ENCODE data around the gene BCL7A. TPM values are rescaled to one million over a fixed set of nuclear protein-coding genes. Genes with fewer than 3 reads are reported as not detected.
"Not testable (repeated sequence)": the region's sequence is repeated elsewhere in the genome, so short reads cannot be mapped to it uniquely, and the experiment has no call there.

Gene BCL7A
- polyA plus RNA-seq, 2 donors, result 1.0 to 2.1 TPM

DNA sequence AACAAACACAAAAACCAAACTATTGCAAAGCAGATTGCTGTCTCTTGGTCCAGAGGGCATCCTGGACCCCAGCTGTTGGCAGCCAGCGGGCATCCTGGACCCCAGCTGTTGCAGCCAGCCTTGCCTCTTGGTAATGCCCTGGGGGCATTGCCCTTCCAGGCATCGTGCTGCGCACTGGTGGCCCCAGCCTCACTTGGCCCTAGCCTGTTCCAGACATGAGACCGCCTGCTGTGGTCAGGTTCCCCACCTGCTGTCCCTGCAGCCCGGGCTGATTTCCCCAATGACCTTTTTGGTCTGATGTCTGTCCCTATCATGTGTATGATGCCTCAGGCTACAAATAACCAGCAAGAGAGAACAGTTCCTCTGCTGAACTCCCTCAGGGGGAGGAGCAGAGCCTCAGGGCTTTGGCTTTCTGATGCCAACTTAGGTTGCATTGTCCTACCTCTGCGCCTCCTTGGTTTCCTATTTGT is 77.6 kb downstream of the BCL7A start:
- Histone ChIP-seq H3K36me3 (ENCODE audit: control insufficient read depth in 2 of 2, insufficient read depth in 2 of 2, low read length in 1 of 2) (no peaks in the 10 kb centered on the region), H3K4me1 (ENCODE audit: control insufficient read depth in 2 of 2, insufficient read depth in 2 of 2, low read length in 1 of 2) (peaks cover 17 to 38% of the 10 kb centered on the region in 2 donors), H3K4me3 (ENCODE audit: low read depth in 1 of 2, low read length in 2 of 2) (no peak overlapping the region), H3K27ac (ENCODE audit: low read depth in 2 of 2, low read length in 1 of 2) (peak overlapping the region; percentile 8 to 51), H3K27me3 (ENCODE audit: control insufficient read depth in 1 of 2, insufficient read depth in 2 of 2, low read length in 2 of 2) (no peaks in the 10 kb centered on the region), H3K9me3 (ENCODE audit: control insufficient read depth in 2 of 2, insufficient read depth in 1 of 2, low read depth in 1 of 2, low read length in 1 of 2) (no peaks in the 10 kb centered on the region)
- WGBS, 2 donors, result 84 to 89% methylated on average over 6 of the region's 6 CpGs

- Histone ChIP-seq H3K36me3 (ENCODE audit: control insufficient read depth in 2 of 2, insufficient read depth in 2 of 2, low read length in 1 of 2) (no peaks in the 10 kb centered on the region), H3K4me3 (ENCODE audit: low read depth in 1 of 2, low read length in 2 of 2) (no peak overlapping the region), H3K27ac (ENCODE audit: low read depth in 2 of 2, low read length in 1 of 2) (peak overlapping the region in 1 of 2 donors; percentile 8), H3K4me1 (ENCODE audit: control insufficient read depth in 2 of 2, insufficient read depth in 2 of 2, low read length in 1 of 2) (peaks cover 19 to 33% of the 10 kb centered on the region in 2 donors), H3K27me3 (ENCODE audit: control insufficient read depth in 1 of 2, insufficient read depth in 2 of 2, low read length in 2 of 2) (no peaks in the 10 kb centered on the region), H3K9me3 (ENCODE audit: control insufficient read depth in 2 of 2, insufficient read depth in 1 of 2, low read depth in 1 of 2, low read length in 1 of 2) (no peaks in the 10 kb centered on the region)
- WGBS, 2 donors, result 41 to 53% methylated on average over 3 of the region's 3 CpGs
These were observed 78.2 kb downstream of the BCL7A start for GRCh38 chr12:122099856-122100255.

- H3K27me3 ChIP-seq (ENCODE audit: control insufficient read depth in 1 of 2, insufficient read depth in 2 of 2, low read length in 2 of 2), result no peaks in the 10 kb centered on the region
- H3K27ac ChIP-seq (ENCODE audit: low read depth in 2 of 2, low read length in 1 of 2), result no peak overlapping the region
- no peaks in the 10 kb centered on the region for H3K9me3 ChIP-seq (ENCODE audit: control insufficient read depth in 2 of 2, insufficient read depth in 1 of 2, low read depth in 1 of 2, low read length in 1 of 2)
- H3K36me3 ChIP-seq (ENCODE audit: control insufficient read depth in 2 of 2, insufficient read depth in 2 of 2, low read length in 1 of 2), result no peaks in the 10 kb centered on the region
- H3K4me3 ChIP-seq (ENCODE audit: low read depth in 1 of 2, low read length in 2 of 2), result no peak overlapping the region
- WGBS, 2 donors, result 87 to 91% methylated on average over 1 of the region's 1 CpG
- peaks cover 21 to 30% of the 10 kb centered on the region in 2 donors for H3K4me1 ChIP-seq (ENCODE audit: control insufficient read depth in 2 of 2, insufficient read depth in 2 of 2, low read length in 1 of 2)
These were observed 78.9 kb downstream of the BCL7A start for GRCh38 chr12:122100568-122100967.

GRCh38 chr12:122102331-122102730 is 80.6 kb downstream of the BCL7A start:
- H3K27ac ChIP-seq (ENCODE audit: low read depth in 2 of 2, low read length in 1 of 2), result no peak overlapping the region
- H3K9me3 ChIP-seq (ENCODE audit: control insufficient read depth in 2 of 2, insufficient read depth in 1 of 2, low read depth in 1 of 2, low read length in 1 of 2), result no peaks in the 10 kb centered on the region
- H3K4me1 ChIP-seq (ENCODE audit: control insufficient read depth in 2 of 2, insufficient read depth in 2 of 2, low read length in 1 of 2), result peaks cover 18 to 26% of the 10 kb centered on the region in 2 donors
- H3K27me3 ChIP-seq (ENCODE audit: control insufficient read depth in 1 of 2, insufficient read depth in 2 of 2, low read length in 2 of 2), result no peaks in the 10 kb centered on the region
- H3K36me3 ChIP-seq (ENCODE audit: control insufficient read depth in 2 of 2, insufficient read depth in 2 of 2, low read length in 1 of 2), result no peaks in the 10 kb centered on the region
- no peak overlapping the region for H3K4me3 ChIP-seq (ENCODE audit: low read depth in 1 of 2, low read length in 2 of 2)
- 81 to 86% methylated on average over 3 of the region's 3 CpGs for WGBS, 2 donors

DNA sequence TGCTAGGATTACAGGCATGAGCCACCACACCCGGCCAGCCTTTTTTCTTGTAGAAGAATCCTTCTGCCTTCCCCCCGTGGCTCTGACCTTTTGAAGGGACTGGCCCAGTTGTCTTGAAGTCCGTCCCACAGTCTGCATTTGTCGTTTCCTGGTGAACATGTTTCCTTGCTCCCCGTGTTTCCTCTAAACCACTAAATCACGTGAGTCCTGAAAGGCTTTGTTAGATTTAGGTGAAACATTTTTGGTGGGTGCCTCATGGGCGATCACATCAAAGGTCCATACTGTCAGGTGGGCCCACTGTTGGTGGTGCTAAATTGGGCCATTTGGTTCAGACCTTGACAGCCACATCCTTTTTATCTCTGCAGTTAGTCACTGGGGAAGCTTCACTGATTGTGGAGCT is 83.2 kb downstream of the BCL7A start:
- no peaks in the 10 kb centered on the region for H3K27me3 ChIP-seq (ENCODE audit: control insufficient read depth in 1 of 2, insufficient read depth in 2 of 2, low read length in 2 of 2)
- H3K27ac ChIP-seq (ENCODE audit: low read depth in 2 of 2, low read length in 1 of 2), result no peak overlapping the region
- H3K4me1 ChIP-seq (ENCODE audit: control insufficient read depth in 2 of 2, insufficient read depth in 2 of 2, low read length in 1 of 2), result peaks cover 4 to 8% of the 10 kb centered on the region in 2 donors
- H3K36me3 ChIP-seq (ENCODE audit: control insufficient read depth in 2 of 2, insufficient read depth in 2 of 2, low read length in 1 of 2), result no peaks in the 10 kb centered on the region
- WGBS, 2 donors, result 54 to 65% methylated on average over 7 of the region's 7 CpGs
- H3K9me3 ChIP-seq (ENCODE audit: control insufficient read depth in 2 of 2, insufficient read depth in 1 of 2, low read depth in 1 of 2, low read length in 1 of 2), result no peaks in the 10 kb centered on the region
- no peak overlapping the region for H3K4me3 ChIP-seq (ENCODE audit: low read depth in 1 of 2, low read length in 2 of 2)

GRCh38 chr12:122105496-122105895 is 83.8 kb downstream of the BCL7A start:
- H3K4me1 ChIP-seq (ENCODE audit: control insufficient read depth in 2 of 2, insufficient read depth in 2 of 2, low read length in 1 of 2); H3K27me3 ChIP-seq (ENCODE audit: control insufficient read depth in 1 of 2, insufficient read depth in 2 of 2, low read length in 2 of 2); H3K9me3 ChIP-seq (ENCODE audit: control insufficient read depth in 2 of 2, insufficient read depth in 1 of 2, low read depth in 1 of 2, low read length in 1 of 2); H3K36me3 ChIP-seq (ENCODE audit: control insufficient read depth in 2 of 2, insufficient read depth in 2 of 2, low read length in 1 of 2); H3K4me3 ChIP-seq (ENCODE audit: low read depth in 1 of 2, low read length in 2 of 2); H3K27ac ChIP-seq (ENCODE audit: low read depth in 2 of 2, low read length in 1 of 2): not testable (repeated sequence)
- WGBS, 2 donors, result 80 to 83% methylated on average over 11 of the region's 11 CpGs

- Histone ChIP-seq H3K27me3 (ENCODE audit: control insufficient read depth in 1 of 2, insufficient read depth in 2 of 2, low read length in 2 of 2) (no peaks in the 10 kb centered on the region), H3K27ac (ENCODE audit: low read depth in 2 of 2, low read length in 1 of 2) (no peak overlapping the region), H3K4me1 (ENCODE audit: control insufficient read depth in 2 of 2, insufficient read depth in 2 of 2, low read length in 1 of 2) (peaks cover 6 to 7% of the 10 kb centered on the region in 2 donors), H3K36me3 (ENCODE audit: control insufficient read depth in 2 of 2, insufficient read depth in 2 of 2, low read length in 1 of 2) (no peaks in the 10 kb centered on the region), H3K4me3 (ENCODE audit: low read depth in 1 of 2, low read length in 2 of 2) (no peak overlapping the region), H3K9me3 (ENCODE audit: control insufficient read depth in 2 of 2, insufficient read depth in 1 of 2, low read depth in 1 of 2, low read length in 1 of 2) (no peaks in the 10 kb centered on the region)
- WGBS, 2 donors, result 66 to 81% methylated on average over 8 of the region's 8 CpGs
These were observed 85.2 kb downstream of the BCL7A start for GRCh38 chr12:122106843-122107242.

DNA sequence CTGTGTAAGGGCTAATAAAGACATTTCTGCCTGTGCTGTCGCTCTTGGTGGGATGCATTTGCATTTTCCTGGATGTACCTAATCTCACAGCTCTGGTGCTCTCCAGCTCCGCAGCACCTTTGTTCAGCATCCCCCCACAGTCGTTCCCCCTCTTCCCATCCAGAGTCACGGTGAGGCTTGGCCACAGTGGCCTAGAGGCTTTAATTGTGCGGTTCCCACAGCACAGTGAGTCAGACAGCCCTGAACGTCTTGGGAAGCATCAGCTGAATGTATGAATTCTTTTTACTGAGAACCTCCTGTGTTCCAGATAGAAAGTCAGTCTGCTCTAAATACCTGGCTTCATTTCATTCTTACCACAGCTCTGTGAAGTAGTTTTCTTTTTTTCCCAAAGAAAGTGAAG is 85.6 kb downstream of the BCL7A start:
- Histone ChIP-seq H3K27me3 (ENCODE audit: control insufficient read depth in 1 of 2, insufficient read depth in 2 of 2, low read length in 2 of 2) (no peaks in the 10 kb centered on the region), H3K36me3 (ENCODE audit: control insufficient read depth in 2 of 2, insufficient read depth in 2 of 2, low read length in 1 of 2) (no peaks in the 10 kb centered on the region), H3K4me3 (ENCODE audit: low read depth in 1 of 2, low read length in 2 of 2) (no peak overlapping the region), H3K4me1 (ENCODE audit: control insufficient read depth in 2 of 2, insufficient read depth in 2 of 2, low read length in 1 of 2) (peaks cover 6 to 7% of the 10 kb centered on the region in 2 donors), H3K9me3 (ENCODE audit: control insufficient read depth in 2 of 2, insufficient read depth in 1 of 2, low read depth in 1 of 2, low read length in 1 of 2) (no peaks in the 10 kb centered on the region), H3K27ac (ENCODE audit: low read depth in 2 of 2, low read length in 1 of 2) (no peak overlapping the region)
- WGBS, 2 donors, result 57 to 67% methylated on average over 6 of the region's 6 CpGs

- Histone ChIP-seq H3K36me3 (ENCODE audit: control insufficient read depth in 2 of 2, insufficient read depth in 2 of 2, low read length in 1 of 2) (no peaks in the 10 kb centered on the region), H3K27ac (ENCODE audit: low read depth in 2 of 2, low read length in 1 of 2) (no peak overlapping the region), H3K4me1 (ENCODE audit: control insufficient read depth in 2 of 2, insufficient read depth in 2 of 2, low read length in 1 of 2) (peaks cover 2 to 4% of the 10 kb centered on the region in 2 donors), H3K9me3 (ENCODE audit: control insufficient read depth in 2 of 2, insufficient read depth in 1 of 2, low read depth in 1 of 2, low read length in 1 of 2) (no peaks in the 10 kb centered on the region), H3K27me3 (ENCODE audit: control insufficient read depth in 1 of 2, insufficient read depth in 2 of 2, low read length in 2 of 2) (no peaks in the 10 kb centered on the region), H3K4me3 (ENCODE audit: low read depth in 1 of 2, low read length in 2 of 2) (no peak overlapping the region)
- WGBS, 2 donors, result 35 to 43% methylated on average over 2 of the region's 2 CpGs
These were observed 89.5 kb downstream of the BCL7A start for GRCh38 chr12:122111089-122111641.
